Activated CD4-positive, alpha-beta T cell treated with anti-CD3 and anti-CD28 coated beads, Interleukin-2, amount 50 U/mL, for 4 hours (primary cell): Measurements from ENCODE around the gene MISP.

Experiments used
- DNase-seq, 2 experiments: peaks; one replicate each; pipeline ENCODE4 v3.0.0-alpha.2; 2020

MISP gene

GRCh38 chr19:812049-812746 lies 61.3 kb downstream of the MISP start:
- no peak for DNase-seq

- no peak for DNase-seq
These were observed 61.9 kb downstream of the MISP start for GRCh38 chr19:812747-813218.

GRCh38 chr19:813219-814151 lies 62.6 kb downstream of the MISP start:
- DNase-seq = no peak
